Ascending aorta (tissue), 2 donors: ENCODE results near the gene LTBP1. TPM values are rescaled to one million over a fixed set of nuclear protein-coding genes. Genes with fewer than 3 reads are reported as not detected.
"Not testable (repeated sequence)": the region's sequence is repeated elsewhere in the genome, so short reads cannot be mapped to it uniquely, and the experiment has no call there.

ENCODE experiments used
- DNase-seq, 2 donors: peaks; one replicate each; pipeline ENCODE4 v3.0.0-alpha.2; 2019; ENCODE audit warnings: low spot score in 2 of 2
- H3K27ac ChIP-seq, 2 donors: fragments of 200-600 bp; sonication (generic); one replicate each; pipeline ENCODE4 v1.5.1; 2016 to 2017; ENCODE audit warnings: mild to moderate bottlenecking in 1 of 2
- H3K27me3 ChIP-seq: fragments of 200-600 bp; sonication (generic); one replicate; pipeline ENCODE4 v1.5.1; 2017
- H3K36me3 ChIP-seq, 2 donors: fragments of 200-600 bp; sonication (generic); one replicate each; pipeline ENCODE4 v1.5.1; 2016
- H3K4me1 ChIP-seq, 2 donors: fragments of 200-600 bp; sonication (generic); one replicate each; pipeline ENCODE4 v1.5.1; 2016 to 2017; ENCODE audit warnings: mild to moderate bottlenecking in 1 of 2
- H3K4me3 ChIP-seq, 2 donors: fragments of 200-600 bp; sonication (generic); one replicate each; pipeline ENCODE4 v1.5.1; 2016 to 2017; ENCODE audit warnings: mild to moderate bottlenecking in 1 of 2
- H3K9me3 ChIP-seq, 2 donors: fragments of 200-600 bp; sonication (generic); one replicate each; pipeline ENCODE4 v1.5.1; 2016
- intact Hi-C: fragments of 100-400 bp; cut with DNase I; formaldehyde crosslinking; loops from one replicate; pipeline ENCODE4 v1.15.1; 2023
- total RNA-seq: library from RNA; depleted of rRNA; stranded (reverse); fragments of >200 nt; gene quantifications from one replicate; pipeline ENCODE4 v1.1.0, GENCODE V29; 2016
- TF ChIP-seq, protein P1 (sequence below), 3 experiments: fragments of 200-600 bp in 2 of 3; fragments of 450-650 bp in 1 of 3; sonication (generic) in 2 of 3; IDR thresholded peaks; one replicate each; pipeline ENCODE4 v1.5.1; 2016 to 2019; ENCODE audit warnings: antibody characterized with exemption in 3 of 3, mild to moderate bottlenecking in 1 of 3, moderate library complexity in 1 of 3

The LTBP1 gene
- total RNA-seq, 1 donor from 2014 or later: 295 TPM

DNA sequence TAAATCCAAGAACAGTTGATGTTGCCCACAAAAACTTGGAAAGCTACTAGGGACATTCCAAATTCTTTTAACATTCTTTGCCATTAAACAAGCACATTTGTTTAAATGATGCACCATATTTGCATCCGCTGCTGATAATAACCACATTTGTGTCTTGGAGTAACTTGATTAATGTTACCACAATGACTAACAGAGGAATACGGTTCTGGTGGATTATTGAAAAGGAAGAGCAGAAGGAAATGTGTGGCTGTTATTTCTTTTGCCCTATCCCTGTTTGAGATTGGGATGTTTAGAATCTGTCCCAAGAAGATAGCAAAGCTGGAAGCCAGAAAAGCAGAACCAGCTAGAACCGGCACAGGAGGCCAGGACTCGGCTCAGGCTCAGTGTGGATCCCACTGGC, 490.5 kb downstream of the LTBP1 start:
- H3K4me3 ChIP-seq: no peak overlapping the region
- DNase-seq: no peak
- H3K27me3 ChIP-seq: no peaks in the 10 kb centered on the region
- no peaks in the 10 kb centered on the region for H3K36me3 ChIP-seq
- peak overlapping the region; percentile 13 to 29 for H3K27ac ChIP-seq
- H3K9me3 ChIP-seq: no peaks in the 10 kb centered on the region
- intact Hi-C loops: loop anchor here (5.0 kb wide), 1 partner anchor 165 kb away; no protein-coding TSS in a partner anchor
- peaks cover 7 to 13% of the 10 kb centered on the region in 2 donors for H3K4me1 ChIP-seq
- TF ChIP-seq, protein P1, sequence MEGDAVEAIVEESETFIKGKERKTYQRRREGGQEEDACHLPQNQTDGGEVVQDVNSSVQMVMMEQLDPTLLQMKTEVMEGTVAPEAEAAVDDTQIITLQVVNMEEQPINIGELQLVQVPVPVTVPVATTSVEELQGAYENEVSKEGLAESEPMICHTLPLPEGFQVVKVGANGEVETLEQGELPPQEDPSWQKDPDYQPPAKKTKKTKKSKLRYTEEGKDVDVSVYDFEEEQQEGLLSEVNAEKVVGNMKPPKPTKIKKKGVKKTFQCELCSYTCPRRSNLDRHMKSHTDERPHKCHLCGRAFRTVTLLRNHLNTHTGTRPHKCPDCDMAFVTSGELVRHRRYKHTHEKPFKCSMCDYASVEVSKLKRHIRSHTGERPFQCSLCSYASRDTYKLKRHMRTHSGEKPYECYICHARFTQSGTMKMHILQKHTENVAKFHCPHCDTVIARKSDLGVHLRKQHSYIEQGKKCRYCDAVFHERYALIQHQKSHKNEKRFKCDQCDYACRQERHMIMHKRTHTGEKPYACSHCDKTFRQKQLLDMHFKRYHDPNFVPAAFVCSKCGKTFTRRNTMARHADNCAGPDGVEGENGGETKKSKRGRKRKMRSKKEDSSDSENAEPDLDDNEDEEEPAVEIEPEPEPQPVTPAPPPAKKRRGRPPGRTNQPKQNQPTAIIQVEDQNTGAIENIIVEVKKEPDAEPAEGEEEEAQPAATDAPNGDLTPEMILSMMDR (IDR thresholded peaks at IDR 0.05): no peak

DNA sequence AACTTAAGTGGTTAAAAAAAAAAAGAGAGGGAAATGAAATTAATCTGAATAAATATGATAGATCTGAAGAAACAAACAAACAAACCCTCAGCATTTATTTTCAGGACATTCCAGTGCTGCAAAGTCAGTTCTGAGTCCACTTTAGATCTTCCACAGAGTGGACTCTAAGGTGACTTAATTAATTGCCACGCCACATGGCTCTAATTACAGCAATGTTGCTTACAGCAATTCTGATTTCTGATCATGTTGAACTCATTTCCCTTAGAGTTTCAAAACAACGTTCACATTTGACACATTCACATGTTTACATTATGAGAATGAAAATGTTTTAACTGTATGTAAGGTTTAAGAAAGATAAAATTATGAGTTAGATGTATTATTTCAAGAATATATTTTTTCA, 491.1 kb downstream of the LTBP1 start:
- H3K9me3 ChIP-seq: no peaks in the 10 kb centered on the region
- TF ChIP-seq, protein P1 (IDR thresholded peaks at IDR 0.05): no peak
- H3K27me3 ChIP-seq: no peaks in the 10 kb centered on the region
- DNase-seq: no peak
- no peaks in the 10 kb centered on the region for H3K36me3 ChIP-seq
- H3K27ac ChIP-seq: peak overlapping the region in 1 of 2 donors; percentile 29
- peaks cover 7 to 13% of the 10 kb centered on the region in 2 donors for H3K4me1 ChIP-seq
- intact Hi-C loops: loop anchor here (5.0 kb wide), 1 partner anchor 166 kb away; no protein-coding TSS in a partner anchor
- H3K4me3 ChIP-seq: no peak overlapping the region

DNA sequence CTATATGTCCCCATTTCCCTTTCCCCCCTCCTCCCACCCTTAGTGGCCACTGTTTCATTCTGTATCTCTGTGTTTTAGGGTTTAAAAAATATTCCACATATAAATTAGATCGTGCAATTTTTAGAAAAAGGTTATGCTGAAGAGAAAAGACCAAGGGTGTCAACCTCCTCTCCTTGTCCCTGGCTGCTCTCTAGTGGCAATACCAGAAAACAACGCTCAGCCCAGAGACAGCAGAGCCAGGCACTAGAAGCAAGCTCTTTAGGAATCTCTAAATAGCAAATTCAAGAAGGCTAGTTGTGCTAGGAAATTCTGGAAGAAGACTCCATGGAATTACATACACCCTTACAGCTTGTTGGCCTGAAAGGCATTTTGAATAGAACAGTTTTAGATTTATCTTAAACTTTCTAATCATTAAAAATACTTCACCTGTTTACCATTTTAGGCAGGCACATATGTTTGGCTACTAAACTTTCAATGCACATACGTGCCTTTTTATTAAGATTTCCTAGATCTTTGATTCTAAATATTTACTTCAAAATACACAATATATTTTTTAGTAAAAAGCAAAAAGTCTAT, 494.6 kb downstream of the LTBP1 start:
- Histone ChIP-seq H3K27me3 (no peaks in the 10 kb centered on the region), H3K36me3 (no peaks in the 10 kb centered on the region), H3K9me3 (no peaks in the 10 kb centered on the region), H3K4me1 (peaks cover 5 to 7% of the 10 kb centered on the region in 2 donors), H3K4me3 (no peak overlapping the region), H3K27ac (no peak overlapping the region)
- intact Hi-C loops: loop anchor here (1.0 to 10.0 kb wide), 3 partner anchors 407 to 669 kb away; partner anchors contain the start of gene LTBP1
- TF ChIP-seq, protein P1 (IDR thresholded peaks at IDR 0.05): peak; percentile 62 to 87 (median 75)
- peak in 1 of 2 donors; percentile 80 for DNase-seq

DNA sequence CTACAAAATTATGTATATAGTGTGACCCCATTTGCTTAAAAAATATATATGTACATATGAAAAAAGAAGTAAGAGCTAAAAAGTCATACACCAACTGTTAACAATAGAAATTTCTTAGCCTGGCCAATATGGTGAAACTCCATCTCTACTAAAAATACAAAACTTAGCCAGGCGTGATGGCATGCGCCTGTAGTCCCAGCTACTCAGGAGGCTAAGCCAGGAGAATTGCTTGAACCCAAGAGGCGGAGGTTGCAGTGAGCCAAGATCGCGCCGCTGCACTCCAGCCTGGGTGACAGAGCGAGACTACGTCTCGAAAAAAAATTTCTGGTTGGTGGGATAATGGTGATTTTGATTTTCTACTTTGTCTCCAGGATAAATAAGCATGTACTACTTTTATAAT, 495.3 kb downstream of the LTBP1 start:
- not testable (repeated sequence) for H3K36me3 ChIP-seq, H3K4me3 ChIP-seq, H3K27ac ChIP-seq, H3K27me3 ChIP-seq, DNase-seq, H3K4me1 ChIP-seq, H3K9me3 ChIP-seq
- intact Hi-C loops: loop anchor here (5.0 to 10.0 kb wide), 2 partner anchors 497 to 670 kb away; partner anchors contain the start of gene LTBP1

DNA sequence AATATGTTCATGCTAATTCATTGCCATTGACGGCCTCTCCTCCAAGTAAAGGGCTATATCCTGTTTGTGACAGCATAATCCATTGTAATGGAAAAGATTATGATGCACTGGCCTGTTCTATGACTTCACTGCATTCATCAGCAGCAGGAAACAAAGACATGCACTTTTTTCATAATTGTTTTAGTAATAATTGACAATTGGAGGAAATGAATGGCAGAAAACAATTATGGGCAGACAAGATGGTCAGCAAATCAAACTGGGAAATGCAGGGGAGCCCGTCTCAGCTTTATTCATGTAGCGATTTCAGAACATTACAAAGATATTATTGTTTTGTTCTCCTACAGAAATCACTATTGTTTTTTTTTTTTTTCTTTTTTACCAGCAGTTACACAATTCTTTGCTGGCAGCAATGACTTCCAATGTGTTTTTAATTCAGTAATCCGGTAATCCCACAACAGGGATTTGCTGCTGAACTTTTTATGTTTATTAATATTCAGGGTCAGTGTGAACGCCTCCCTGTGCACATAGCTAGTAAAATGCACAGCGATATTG, 495.9 kb downstream of the LTBP1 start:
- peaks cover 0 to 2% of the 10 kb centered on the region in 2 donors for H3K4me1 ChIP-seq
- H3K4me3 ChIP-seq: no peak overlapping the region
- H3K36me3 ChIP-seq: no peaks in the 10 kb centered on the region
- TF ChIP-seq, protein P1 (IDR thresholded peaks at IDR 0.05): no peak
- intact Hi-C loops: loop anchor here (5.0 to 10.0 kb wide), 2 partner anchors 498 to 670 kb away; partner anchors contain the start of gene LTBP1
- H3K9me3 ChIP-seq: no peaks in the 10 kb centered on the region
- H3K27me3 ChIP-seq: no peaks in the 10 kb centered on the region
- no peak for DNase-seq
- H3K27ac ChIP-seq: no peak overlapping the region

DNA sequence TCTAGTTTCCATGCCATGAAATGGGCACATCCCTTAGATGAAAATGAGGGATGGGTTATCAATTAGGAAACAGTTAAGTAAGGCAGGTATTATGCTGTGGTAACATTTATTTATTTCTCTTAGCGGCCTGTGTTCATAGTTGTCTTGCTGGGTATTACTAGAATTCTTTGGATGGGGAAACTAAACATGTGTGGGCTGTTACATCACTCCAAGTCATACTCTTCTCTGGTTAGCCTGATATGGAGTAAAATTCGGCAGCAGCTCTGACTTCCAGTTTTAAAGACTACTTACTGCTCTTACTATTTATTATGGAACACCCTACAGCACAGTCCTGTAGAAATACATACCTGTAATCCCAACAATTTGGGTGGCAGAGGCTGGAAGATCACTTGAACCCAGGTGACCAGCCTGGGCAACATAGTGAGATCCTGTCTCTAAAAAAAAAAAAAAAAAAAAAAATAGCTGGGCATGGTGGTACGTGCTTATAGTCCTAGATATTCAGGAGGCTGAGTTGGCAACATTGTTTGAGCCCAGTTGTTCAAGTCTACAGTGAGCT, 496.6 kb downstream of the LTBP1 start:
- no peak overlapping the region for H3K27ac ChIP-seq
- TF ChIP-seq, protein P1 (IDR thresholded peaks at IDR 0.05): no peak
- intact Hi-C loops: loop anchor here (5.0 to 10.0 kb wide), 2 partner anchors 499 to 671 kb away; partner anchors contain the start of gene LTBP1

More for the DNA sequence above, 496.6 kb downstream of the LTBP1 start:
- no peaks in the 10 kb centered on the region for H3K9me3 ChIP-seq
- no peaks in the 10 kb centered on the region for H3K27me3 ChIP-seq
- H3K36me3 ChIP-seq: no peaks in the 10 kb centered on the region
- no peak for DNase-seq
- no peaks in the 10 kb centered on the region for H3K4me1 ChIP-seq
- H3K4me3 ChIP-seq: no peak overlapping the region
